H1 (cell line): ENCODE data around the gene MSI2. TPM values are rescaled to one million over a fixed set of nuclear protein-coding genes. Genes with fewer than 3 reads are reported as not detected.

ENCODE experiments used
- CHD2 ChIP-seq: IDR thresholded peaks from 2 replicates; pipeline ENCODE4 v1.6.1; 2012; ENCODE audit warnings: low read length, improper control_type of control experiment
- GTF2F1 ChIP-seq: IDR thresholded peaks from 2 replicates; pipeline ENCODE4 v1.6.1; 2012; ENCODE audit warnings: low read depth, low read length, improper control_type of control experiment, borderline replicate concordance
- RFX5 ChIP-seq: IDR thresholded peaks from 2 replicates; pipeline ENCODE4 v1.6.1; 2011; ENCODE audit warnings: low read depth, low read length, improper control_type of control experiment, borderline replicate concordance
- SIRT6 ChIP-seq: IDR thresholded peaks from one replicate; pipeline ENCODE4 v1.7.1; 2012; ENCODE audit warnings: low read length, inconsistent platforms
- polyA plus RNA-seq, 7 experiments: library from polyadenylated mRNA; depleted of rRNA in 3 of 7; stranded (reverse) in 5 of 7; unstranded in 2 of 7; fragments of >200 nt in 5 of 7; fragments of 200-250 nt in 2 of 7; gene quantifications; 1 replicate in 5 of 7; 2 replicates in 1 of 7; 4 replicates in 1 of 7; pipeline versions ENCODE4 v1.2.1 to v1.2.3, GENCODE V29; 2011 to 2013; ENCODE audit warnings: missing spikeins in 2 of 7, mixed read lengths in 2 of 7
- total RNA-seq: library from RNA; stranded (reverse); fragmentation: NEBNext Ultra II Directional; extraction: Animal tissue kit (Norgen Biotek cat#: 25700); gene quantifications from 2 replicates; pipeline ENCODE4 v1.2.1, GENCODE V29; 2021
- TF ChIP-seq, protein P1 (sequence below): IDR thresholded peaks from 2 replicates; pipeline ENCODE4 v1.6.1; 2012; ENCODE audit warnings: inconsistent platforms

Gene MSI2
- total and polyA plus RNA-seq, 2 of the 8 experiments (the other 6 are each of a cell fraction or from before 2014, with no cell fraction given): 36.7 to 80.6 TPM

DNA sequence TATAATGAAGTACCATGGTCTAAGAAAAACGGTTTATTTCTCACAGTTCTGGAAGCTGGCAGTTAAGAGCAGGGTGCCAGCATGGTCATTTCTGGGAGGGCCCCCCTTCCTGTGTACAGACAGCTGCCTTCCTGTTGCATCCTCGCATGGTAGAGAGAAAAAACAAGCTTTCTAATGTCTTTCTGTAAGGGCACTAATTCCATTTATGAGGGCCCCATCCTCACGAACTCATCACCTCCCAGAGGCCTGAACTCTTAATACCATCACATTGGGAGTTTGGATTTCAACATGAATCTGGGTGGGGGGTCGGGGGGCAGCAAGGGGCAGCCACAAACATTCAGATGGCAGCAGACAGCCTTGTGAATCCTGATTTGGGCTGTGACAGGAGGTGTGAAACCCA, 339.1 kb downstream of the MSI2 start (continued):
- TF ChIP-seq GTF2F1: no peak
- TF ChIP-seq RFX5: no peak
- TF ChIP-seq CHD2: no peak
- TF ChIP-seq SIRT6: no peak
- TF ChIP-seq, protein P1, sequence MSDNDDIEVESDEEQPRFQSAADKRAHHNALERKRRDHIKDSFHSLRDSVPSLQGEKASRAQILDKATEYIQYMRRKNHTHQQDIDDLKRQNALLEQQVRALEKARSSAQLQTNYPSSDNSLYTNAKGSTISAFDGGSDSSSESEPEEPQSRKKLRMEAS: no peak
